Ureter (tissue), 1 donor: ENCODE data around the gene RHBDF2. TPM values are rescaled to one million over a fixed set of nuclear protein-coding genes. Genes with fewer than 3 reads are reported as not detected.

Source experiments
- DNase-seq: peaks from one replicate; pipeline ENCODE4 v3.0.0-alpha.2; 2020; ENCODE audit warnings: low spot score
- total RNA-seq: library from RNA; stranded (reverse); gene quantifications from one replicate; pipeline ENCODE4 v1.2.4, GENCODE V29; 2023
- donor health status: DM: yes; HTN: yes; CAD: no.

RHBDF2 gene
- total RNA-seq, 1 donor from 2014 or later = 41.6 TPM

DNA sequence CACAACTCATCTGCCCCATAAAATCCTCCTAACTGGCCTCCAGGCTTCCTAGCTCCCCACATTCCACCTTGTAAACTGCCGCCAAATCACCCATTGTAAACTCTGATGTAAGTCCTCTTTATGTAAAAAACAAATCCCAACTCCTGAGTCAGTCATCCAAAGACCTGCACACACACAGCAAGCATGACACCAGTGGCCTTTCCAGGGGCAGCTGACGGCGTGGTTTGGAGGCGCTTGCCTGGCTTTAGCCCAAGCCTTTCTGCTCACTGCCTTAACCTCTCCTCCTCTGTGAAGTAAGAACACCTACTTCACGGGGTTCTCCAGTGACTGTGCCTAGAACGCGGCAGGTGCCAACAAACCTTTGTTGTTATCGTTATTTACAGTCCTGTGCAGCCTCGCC, 62.3 kb downstream of the RHBDF2 start:
- no peak for DNase-seq

DNA sequence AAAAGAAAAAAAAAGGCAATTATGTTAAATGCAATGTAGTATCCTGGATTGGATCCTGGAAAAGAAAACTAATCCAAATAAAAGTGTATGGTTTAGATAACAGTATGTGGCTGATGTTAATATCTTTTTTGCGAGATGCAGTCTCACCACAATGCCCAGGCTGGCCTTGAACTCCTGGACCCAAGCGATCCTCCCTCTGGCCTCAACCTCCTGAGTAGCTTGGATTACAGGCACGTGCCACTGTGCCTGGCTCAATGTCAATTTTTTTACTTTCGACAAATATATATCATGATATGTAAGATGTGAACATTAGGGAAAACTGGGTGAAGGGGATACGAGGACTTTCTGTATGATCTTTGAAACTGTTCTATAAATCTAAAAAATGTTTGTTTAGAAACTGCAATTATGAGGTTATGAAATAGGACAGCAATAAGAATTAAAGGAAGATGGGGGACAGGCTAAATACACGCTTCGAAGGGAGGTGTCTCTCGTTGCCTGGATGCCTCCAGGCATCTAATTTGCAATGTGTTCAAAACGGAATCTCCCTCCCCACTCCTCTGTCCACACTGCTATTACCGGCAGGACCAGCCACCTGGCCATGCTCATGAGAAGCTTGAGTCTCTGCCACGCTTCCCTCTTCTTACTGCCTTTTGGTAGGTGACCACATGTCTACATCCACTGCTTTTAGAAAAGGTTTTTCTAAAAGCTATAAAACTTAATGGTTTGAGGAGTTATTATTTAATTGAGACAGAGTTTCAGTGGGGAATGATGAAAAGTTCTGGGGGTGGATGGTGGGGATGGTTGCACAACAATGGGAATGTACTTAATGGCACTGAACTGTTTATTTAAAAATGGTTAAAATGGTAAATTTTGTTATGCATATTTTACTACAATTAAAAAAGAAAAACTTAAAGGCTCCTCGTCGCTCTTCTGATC, 63.5 kb downstream of the RHBDF2 start:
- no peak for DNase-seq

- no peak for DNase-seq
Observed at GRCh38 chr17:76435751-76436150, 65.5 kb downstream of the RHBDF2 start.

GRCh38 chr17:76434870-76435269, 66.4 kb downstream of the RHBDF2 start:
- DNase-seq = no peak

GRCh38 chr17:76433693-76434092, 67.5 kb downstream of the RHBDF2 start:
- DNase-seq = no peak

GRCh38 chr17:76432712-76433336, 68.4 kb downstream of the RHBDF2 start:
- DNase-seq = no peak

DNA sequence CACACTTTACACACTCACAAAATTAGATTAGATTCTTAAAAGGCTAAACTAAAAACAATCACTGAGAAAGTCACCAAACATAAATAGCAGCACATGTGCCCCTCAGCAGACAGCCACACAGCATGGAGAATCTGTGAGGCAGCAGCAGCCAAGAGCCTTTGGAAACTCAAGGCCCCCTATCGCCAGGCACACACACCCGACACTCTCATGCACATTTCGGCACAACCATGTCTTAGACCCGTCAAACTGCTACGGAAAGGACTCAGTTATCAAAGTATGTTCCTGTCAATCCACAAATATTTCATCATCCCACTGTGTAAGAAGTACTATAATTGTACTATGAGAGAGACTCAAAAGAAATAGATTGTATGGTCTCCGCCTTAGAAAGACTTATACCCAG, 69.2 kb downstream of the RHBDF2 start:
- no peak for DNase-seq

- DNase-seq = no peak
Observed at GRCh38 chr17:76431509-76431908, 69.7 kb downstream of the RHBDF2 start.

- no peak for DNase-seq
Observed at GRCh38 chr17:76428511-76428910, 72.7 kb downstream of the RHBDF2 start.

DNA sequence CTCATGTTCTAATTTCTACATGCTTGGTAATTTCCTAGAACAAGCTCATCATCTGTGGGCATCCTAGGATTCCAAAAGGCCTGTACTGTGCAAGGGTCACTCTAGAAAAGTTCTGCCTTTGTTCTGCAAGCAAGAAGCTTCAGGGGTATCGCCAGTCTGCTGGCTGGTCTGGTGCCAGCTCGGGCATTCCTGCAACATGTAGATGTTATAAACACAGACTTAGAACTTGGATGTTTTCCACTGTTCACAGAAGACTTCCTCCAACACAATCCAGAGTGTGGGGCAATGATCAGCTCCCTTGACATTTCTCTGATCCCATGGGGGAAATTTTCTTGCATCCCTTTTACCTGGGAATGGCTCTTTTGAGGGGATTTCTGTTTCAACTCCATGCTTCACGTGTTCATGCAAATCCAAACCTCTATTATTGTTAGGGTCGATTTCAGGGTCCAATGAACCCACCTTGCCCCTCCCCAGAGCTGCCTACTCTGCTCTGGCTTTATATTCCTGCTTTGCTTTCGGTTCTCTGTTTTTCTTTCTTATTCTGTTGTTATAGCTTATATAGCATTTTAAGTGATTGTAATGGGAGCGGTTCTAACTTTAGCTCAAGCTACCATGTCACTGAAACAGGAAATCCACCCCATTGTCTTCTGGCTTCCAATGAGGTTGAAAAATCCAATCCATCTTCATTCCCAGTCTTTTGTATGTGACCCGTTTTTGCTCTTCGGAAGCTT, 73.6 kb downstream of the RHBDF2 start:
- no peak for DNase-seq

DNA sequence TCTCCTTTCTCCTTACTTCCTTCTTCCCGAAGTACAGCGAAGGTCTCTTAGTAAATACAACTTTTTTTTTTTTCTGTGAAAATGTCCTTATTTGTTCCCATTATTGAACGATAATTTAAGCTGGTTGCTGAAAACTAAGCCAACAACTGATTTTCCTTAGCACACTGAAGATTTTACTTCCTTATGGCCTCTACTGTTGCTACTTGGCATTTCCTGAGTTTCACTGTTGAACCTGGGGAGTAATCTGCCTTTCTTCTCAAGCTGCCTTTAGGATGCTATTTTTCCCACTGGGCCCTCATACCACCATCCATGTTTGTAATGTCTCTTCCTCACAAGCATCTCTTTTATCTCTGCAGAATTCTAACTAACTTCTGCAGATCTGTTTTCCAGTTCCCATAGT, 74.4 kb downstream of the RHBDF2 start:
- no peak for DNase-seq

DNA sequence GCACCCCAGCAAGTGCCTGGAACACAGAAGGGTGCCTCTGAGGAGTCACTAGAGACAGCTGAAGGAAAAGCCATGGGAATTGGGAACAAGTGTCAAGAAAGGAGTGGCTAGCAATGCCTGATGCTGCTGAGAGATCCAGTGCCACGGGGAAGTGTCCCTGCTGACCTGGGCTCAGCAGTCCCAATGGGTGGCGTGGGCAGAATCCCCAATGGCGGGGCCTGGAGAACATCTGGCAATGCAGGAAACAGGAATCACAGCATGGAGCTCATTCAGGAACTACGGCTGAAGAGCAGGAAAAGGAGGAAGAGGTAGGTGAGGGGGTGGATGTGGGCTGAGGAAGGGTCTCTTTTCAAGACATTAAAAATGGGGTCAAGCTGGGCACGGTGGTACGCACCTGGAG, 78.4 kb downstream of the RHBDF2 start:
- no peak for DNase-seq

- no peak for DNase-seq
Observed at GRCh38 chr17:76422406-76422805, 78.8 kb downstream of the RHBDF2 start.

- DNase-seq = no peak
Observed at GRCh38 chr17:76421044-76421407, 80.2 kb downstream of the RHBDF2 start.

Other genes with a start within 250 kb of the RHBDF2 start
- gene UBALD2, start 236.1 kb downstream of the RHBDF2 start, total RNA-seq = 89.1 TPM
- 1.9 TPM for gene QRICH2, start 193.1 kb downstream of the RHBDF2 start, total RNA-seq
- 40.1 TPM for gene PRPSAP1, start 147.5 kb downstream of the RHBDF2 start, total RNA-seq
- 3.1 TPM for gene SPHK1, start 116.8 kb downstream of the RHBDF2 start, total RNA-seq
- 30.3 TPM for gene UBE2O, start 48.3 kb downstream of the RHBDF2 start, total RNA-seq
- not detected for gene AANAT, start 33.8 kb downstream of the RHBDF2 start, total RNA-seq
- gene CYGB, start 36.3 kb upstream of the RHBDF2 start, total RNA-seq = 24.6 TPM
- 11.5 TPM for gene PRCD, start 38.6 kb upstream of the RHBDF2 start, total RNA-seq
- 28.7 TPM for gene ST6GALNAC2, start 84.4 kb upstream of the RHBDF2 start, total RNA-seq
- gene ST6GALNAC1, start 142.3 kb upstream of the RHBDF2 start, total RNA-seq = 11.3 TPM
- 129 TPM for gene MXRA7, start 209.5 kb upstream of the RHBDF2 start, total RNA-seq
- gene JMJD6, start 225.2 kb upstream of the RHBDF2 start, total RNA-seq = 28.2 TPM
- 28.5 TPM for gene METTL23, start 225.4 kb upstream of the RHBDF2 start, total RNA-seq
- gene SRSF2, start 235.9 kb upstream of the RHBDF2 start, total RNA-seq = 231 TPM
- 27.0 TPM for gene MFSD11, start 236.7 kb upstream of the RHBDF2 start, total RNA-seq